ENCODE data around the gene SLC24A4. TPM values are rescaled to one million over a fixed set of nuclear protein-coding genes. Genes with fewer than 3 reads are reported as not detected.

SLC24A4 gene
- not detected in 2 replicates for total RNA-seq

GRCh38 chr14:92323011-92323915 lies at the start of gene SLC24A4:
TSS of gene SLC24A4 (plus strand) at chr14:92323165. CDS start at chr14:92323831, 666 bp downstream.
- Mint-ChIP-seq H3K27ac (no peak within 1 kb of the TSS), H3K27me3 (peaks cover 70% of the 10 kb centered on the region)
- intact Hi-C loops (cut with micrococcal nuclease), result no loop called here

GRCh38 chr14:92273166-92273565 lies 49.8 kb upstream of the SLC24A4 start:
- no peak overlapping the region for H3K4me3 Mint-ChIP-seq
- peaks cover 41% of the 10 kb centered on the region for H3K27me3 Mint-ChIP-seq
- peaks cover 2% of the 10 kb centered on the region for H3K4me1 Mint-ChIP-seq
- H3K27ac Mint-ChIP-seq, result no peak overlapping the region
- no peaks in the 10 kb centered on the region for H3K9me3 Mint-ChIP-seq
- DNase-seq, result no peak
- H3K36me3 Mint-ChIP-seq (ENCODE audit: low read depth), result no peaks in the 10 kb centered on the region
- intact Hi-C loops (cut with micrococcal nuclease), result no loop called here

More at GRCh38 chr14:92323011-92323915, at the start of gene SLC24A4:
- H3K4me1 Mint-ChIP-seq, result no peaks in the 10 kb centered on the region
- no peaks in the 10 kb centered on the region for H3K36me3 Mint-ChIP-seq (ENCODE audit: low read depth)
- DNase-seq, result peak; percentile 64
- H3K9me3 Mint-ChIP-seq, result peaks cover under 1% of the 10 kb centered on the region
- H3K4me3 Mint-ChIP-seq, result peak within 1 kb of the TSS; percentile 66

- Mint-ChIP-seq H3K27me3 (peaks cover 40% of the 10 kb centered on the region), H3K36me3 (ENCODE audit: low read depth) (no peaks in the 10 kb centered on the region), H3K4me1 (peaks cover 2% of the 10 kb centered on the region), H3K9me3 (no peaks in the 10 kb centered on the region), H3K4me3 (no peak overlapping the region), H3K27ac (no peak overlapping the region)
- intact Hi-C loops (cut with micrococcal nuclease), result no loop called here
- no peak for DNase-seq
Measured at GRCh38 chr14:92274055-92274454, 48.9 kb upstream of the SLC24A4 start.

- no peak for DNase-seq
- no peak overlapping the region for H3K4me3 Mint-ChIP-seq
- intact Hi-C loops (cut with micrococcal nuclease), result no loop called here
- peaks cover 18% of the 10 kb centered on the region for H3K4me1 Mint-ChIP-seq
- no peaks in the 10 kb centered on the region for H3K9me3 Mint-ChIP-seq
- no peak overlapping the region for H3K27ac Mint-ChIP-seq
- H3K27me3 Mint-ChIP-seq, result peaks cover 22% of the 10 kb centered on the region
- H3K36me3 Mint-ChIP-seq (ENCODE audit: low read depth), result no peaks in the 10 kb centered on the region
Measured at GRCh38 chr14:92276074-92276473, 46.9 kb upstream of the SLC24A4 start.

GRCh38 chr14:92277031-92277430 lies 45.9 kb upstream of the SLC24A4 start:
- H3K27ac Mint-ChIP-seq, result no peak overlapping the region
- no peak for DNase-seq
- H3K4me3 Mint-ChIP-seq, result no peak overlapping the region
- peaks cover 1% of the 10 kb centered on the region for H3K36me3 Mint-ChIP-seq (ENCODE audit: low read depth)
- H3K9me3 Mint-ChIP-seq, result no peaks in the 10 kb centered on the region
- peaks cover 24% of the 10 kb centered on the region for H3K4me1 Mint-ChIP-seq
- intact Hi-C loops (cut with micrococcal nuclease), result no loop called here
- peaks cover 15% of the 10 kb centered on the region for H3K27me3 Mint-ChIP-seq

GRCh38 chr14:92280554-92281262 lies 42.3 kb upstream of the SLC24A4 start:
- Mint-ChIP-seq H3K9me3 (no peaks in the 10 kb centered on the region), H3K27ac (peak overlapping the region; percentile 56), H3K4me3 (peak overlapping the region; percentile 53), H3K4me1 (peaks cover 22% of the 10 kb centered on the region), H3K27me3 (peaks cover 2% of the 10 kb centered on the region), H3K36me3 (ENCODE audit: low read depth) (peaks cover 3% of the 10 kb centered on the region)
- DNase-seq, result peak; percentile 80
- intact Hi-C loops (cut with micrococcal nuclease), result loop anchor here (2.0 kb wide), 1 partner anchor 22 kb away; no protein-coding TSS in a partner anchor

GRCh38 chr14:92282669-92283068 lies 40.3 kb upstream of the SLC24A4 start:
- H3K27me3 Mint-ChIP-seq, result peaks cover 8% of the 10 kb centered on the region
- peaks cover 22% of the 10 kb centered on the region for H3K4me1 Mint-ChIP-seq
- intact Hi-C loops (cut with micrococcal nuclease), result no loop called here
- H3K27ac Mint-ChIP-seq, result no peak overlapping the region
- H3K36me3 Mint-ChIP-seq (ENCODE audit: low read depth), result peaks cover 3% of the 10 kb centered on the region
- H3K9me3 Mint-ChIP-seq, result no peaks in the 10 kb centered on the region
- no peak for DNase-seq
- H3K4me3 Mint-ChIP-seq, result no peak overlapping the region

- intact Hi-C loops (cut with micrococcal nuclease), result no loop called here
- Mint-ChIP-seq H3K27me3 (peaks cover 16% of the 10 kb centered on the region), H3K4me1 (peaks cover 14% of the 10 kb centered on the region), H3K9me3 (no peaks in the 10 kb centered on the region), H3K27ac (no peak overlapping the region), H3K4me3 (no peak overlapping the region), H3K36me3 (ENCODE audit: low read depth) (peaks cover 3% of the 10 kb centered on the region)
- no peak for DNase-seq
Measured at GRCh38 chr14:92285311-92285710, 37.7 kb upstream of the SLC24A4 start.

GRCh38 chr14:92287987-92288386 lies 35.0 kb upstream of the SLC24A4 start:
- no peak overlapping the region for H3K4me3 Mint-ChIP-seq
- no peaks in the 10 kb centered on the region for H3K36me3 Mint-ChIP-seq (ENCODE audit: low read depth)
- DNase-seq, result no peak
- no peak overlapping the region for H3K27ac Mint-ChIP-seq
- no peaks in the 10 kb centered on the region for H3K4me1 Mint-ChIP-seq
- intact Hi-C loops (cut with micrococcal nuclease), result no loop called here
- no peaks in the 10 kb centered on the region for H3K9me3 Mint-ChIP-seq
- H3K27me3 Mint-ChIP-seq, result peaks cover 29% of the 10 kb centered on the region

GRCh38 chr14:92288994-92289660 lies 33.8 kb upstream of the SLC24A4 start:
- Mint-ChIP-seq H3K27me3 (peaks cover 32% of the 10 kb centered on the region), H3K4me1 (no peaks in the 10 kb centered on the region), H3K36me3 (ENCODE audit: low read depth) (no peaks in the 10 kb centered on the region), H3K27ac (no peak overlapping the region), H3K4me3 (no peak overlapping the region), H3K9me3 (no peaks in the 10 kb centered on the region)
- DNase-seq, result no peak
- intact Hi-C loops (cut with micrococcal nuclease), result no loop called here

GRCh38 chr14:92292673-92293072 lies 30.3 kb upstream of the SLC24A4 start:
- intact Hi-C loops (cut with micrococcal nuclease), result no loop called here
- H3K36me3 Mint-ChIP-seq (ENCODE audit: low read depth), result no peaks in the 10 kb centered on the region
- H3K27ac Mint-ChIP-seq, result no peak overlapping the region
- no peaks in the 10 kb centered on the region for H3K9me3 Mint-ChIP-seq
- no peak for DNase-seq
- peaks cover 40% of the 10 kb centered on the region for H3K27me3 Mint-ChIP-seq
- no peaks in the 10 kb centered on the region for H3K4me1 Mint-ChIP-seq
- no peak overlapping the region for H3K4me3 Mint-ChIP-seq

- no peak overlapping the region for H3K4me3 Mint-ChIP-seq
- no peaks in the 10 kb centered on the region for H3K9me3 Mint-ChIP-seq
- no peak for DNase-seq
- no peaks in the 10 kb centered on the region for H3K36me3 Mint-ChIP-seq (ENCODE audit: low read depth)
- H3K27ac Mint-ChIP-seq, result no peak overlapping the region
- intact Hi-C loops (cut with micrococcal nuclease), result no loop called here
- peaks cover 42% of the 10 kb centered on the region for H3K27me3 Mint-ChIP-seq
- no peaks in the 10 kb centered on the region for H3K4me1 Mint-ChIP-seq
Measured at GRCh38 chr14:92294506-92294905, 28.5 kb upstream of the SLC24A4 start.

GRCh38 chr14:92297818-92298595 lies 25.0 kb upstream of the SLC24A4 start:
- Mint-ChIP-seq H3K36me3 (ENCODE audit: low read depth) (no peaks in the 10 kb centered on the region), H3K4me1 (no peaks in the 10 kb centered on the region), H3K4me3 (no peak overlapping the region), H3K27me3 (peaks cover 49% of the 10 kb centered on the region), H3K9me3 (no peaks in the 10 kb centered on the region), H3K27ac (no peak overlapping the region)
- DNase-seq, result no peak
- intact Hi-C loops (cut with micrococcal nuclease), result no loop called here

Data from activated CD4-positive, alpha-beta T cell treated with anti-CD3 and anti-CD28 coated beads, Interleukin-2, amount 10 ng/mL, durations not matched to agents 24 days and 14 days (primary cell).